ENCODE data around the gene MAD1L1.
"Not testable (repeated sequence)": the region's sequence is repeated elsewhere in the genome, so short reads cannot be mapped to it uniquely, and the experiment has no call there.

The MAD1L1 gene

GRCh38 chr7:1827521-1827981 is 405.2 kb downstream of the MAD1L1 start:
- DNase-seq, result not testable (repeated sequence)

- DNase-seq, result not testable (repeated sequence)
These were observed 405.8 kb downstream of the MAD1L1 start for GRCh38 chr7:1826931-1827330.

- peak in 19 of 58 donors; percentile 14 to 49 (median 29) for DNase-seq
These were observed 406.6 kb downstream of the MAD1L1 start for GRCh38 chr7:1825897-1826741.

DNA sequence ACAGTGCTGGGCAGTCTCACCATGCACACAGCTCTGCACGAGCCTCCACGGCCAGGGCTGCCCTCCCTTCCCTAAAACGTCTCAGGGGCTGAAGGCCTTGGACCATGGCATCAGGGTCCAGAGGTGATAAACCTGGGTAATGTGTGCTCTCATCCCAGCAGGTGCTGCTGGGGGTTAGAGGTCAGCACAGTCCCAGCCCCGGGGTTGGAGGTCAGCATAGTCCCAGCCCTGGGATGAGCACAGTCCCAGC is 407.2 kb downstream of the MAD1L1 start:
- DNase-seq, result not testable (repeated sequence)

DNA sequence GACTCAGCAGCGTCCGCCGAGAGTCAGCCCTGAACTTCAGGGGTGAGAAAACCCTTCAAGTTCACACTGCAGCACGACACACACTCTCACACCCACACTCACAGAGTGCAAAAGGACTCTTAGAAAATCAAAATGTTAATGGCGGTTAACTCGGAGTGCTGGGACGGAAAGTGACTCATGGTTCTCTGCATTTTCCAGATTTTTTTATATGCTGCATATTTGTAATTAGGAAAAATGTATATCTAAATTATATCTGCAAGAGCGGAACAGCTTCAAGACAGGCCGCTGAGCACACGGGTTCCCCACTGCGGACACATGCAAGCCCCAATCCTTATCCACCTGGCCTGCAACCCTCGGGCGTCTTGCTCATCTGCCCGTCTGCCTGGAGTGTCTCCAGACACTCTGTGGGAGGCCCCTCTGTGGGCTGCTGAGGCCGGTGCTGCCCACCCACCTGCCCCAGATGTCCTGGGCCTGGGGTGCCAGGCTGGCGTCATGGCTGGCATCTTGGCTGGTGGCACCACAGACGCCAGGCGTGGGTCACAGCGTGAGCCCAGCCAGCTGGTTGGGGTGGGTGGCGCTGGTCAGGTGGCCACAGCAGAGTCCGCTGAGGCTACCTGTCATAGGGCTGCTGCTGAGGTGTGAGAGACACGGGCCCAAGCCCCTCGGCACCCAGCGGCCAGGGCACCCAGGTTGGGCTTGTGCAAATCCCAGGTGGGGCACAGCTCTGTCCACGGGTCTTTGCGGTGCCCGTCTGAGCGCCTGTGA is 407.7 kb downstream of the MAD1L1 start:
- DNase-seq, result not testable (repeated sequence)

- not testable (repeated sequence) for DNase-seq
These were observed 408.4 kb downstream of the MAD1L1 start for GRCh38 chr7:1824151-1824881.

DNA sequence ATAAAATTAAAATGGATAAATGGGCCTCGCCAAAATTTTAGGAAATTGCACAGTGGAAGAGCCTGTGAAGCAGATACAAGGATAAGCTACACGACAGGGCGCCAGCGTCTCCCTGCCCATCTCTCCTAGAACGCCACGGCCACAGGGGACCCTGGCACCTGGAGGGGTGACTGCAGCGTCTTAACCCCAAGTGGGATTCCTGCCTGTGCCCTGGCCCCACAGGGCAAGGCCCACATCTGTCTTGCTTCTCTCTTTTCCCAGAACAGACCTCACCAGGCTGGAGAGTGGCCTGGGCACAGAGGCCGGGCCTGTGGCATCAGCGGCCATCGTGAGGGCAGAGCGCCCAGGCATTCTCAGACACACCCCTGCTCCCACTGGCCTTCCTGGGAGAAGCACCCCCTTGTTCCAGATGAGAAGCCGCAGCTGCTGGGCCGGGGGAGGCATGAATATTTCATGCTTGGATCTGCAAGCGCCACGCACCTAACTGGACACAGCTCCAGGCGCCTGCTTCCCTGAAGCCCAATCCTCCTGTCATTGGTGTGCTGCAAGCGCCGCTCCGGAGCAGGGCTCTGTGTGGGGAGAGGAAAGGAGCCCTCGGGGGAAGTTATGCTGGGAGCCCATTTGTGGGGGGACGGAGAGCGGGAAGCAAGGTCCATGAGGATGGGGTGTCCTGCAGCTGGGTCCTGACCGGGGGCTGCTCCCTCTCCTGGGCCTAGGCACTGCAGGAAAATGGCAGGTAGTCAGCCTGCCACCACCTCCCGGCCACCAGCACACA is 409.2 kb downstream of the MAD1L1 start:
- DNase-seq, result no peak

DNA sequence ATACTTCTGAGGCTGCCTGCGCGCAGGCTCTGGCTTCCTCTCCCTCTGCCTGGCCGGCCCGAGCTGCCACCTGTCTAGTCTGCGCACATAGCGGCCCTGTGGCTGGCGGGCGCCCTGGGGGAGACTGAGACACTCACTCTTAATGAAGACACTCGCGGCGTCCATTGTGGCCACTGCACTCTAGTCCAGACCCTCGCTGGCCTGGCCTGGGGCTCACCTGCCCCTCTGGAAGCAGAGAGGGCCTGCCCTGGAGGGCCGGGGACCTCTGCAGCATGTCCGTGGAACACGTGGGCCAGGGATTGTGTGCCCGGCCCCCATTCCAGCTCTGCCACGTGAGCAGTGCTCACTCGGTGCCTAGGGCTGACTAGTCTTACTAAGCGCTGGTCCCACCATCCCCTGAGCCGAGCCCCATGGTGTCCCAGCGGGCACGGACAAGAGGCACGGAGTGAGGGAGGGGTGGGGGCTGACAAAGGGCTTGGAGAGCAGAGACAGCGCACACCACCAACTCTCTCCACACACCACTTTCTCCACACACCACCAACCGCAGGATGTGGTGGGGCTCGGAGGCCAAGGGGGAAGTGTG is 413.4 kb downstream of the MAD1L1 start:
- no peak for DNase-seq

GRCh38 chr7:1818575-1819258 is 414.0 kb downstream of the MAD1L1 start:
- no peak for DNase-seq

DNA sequence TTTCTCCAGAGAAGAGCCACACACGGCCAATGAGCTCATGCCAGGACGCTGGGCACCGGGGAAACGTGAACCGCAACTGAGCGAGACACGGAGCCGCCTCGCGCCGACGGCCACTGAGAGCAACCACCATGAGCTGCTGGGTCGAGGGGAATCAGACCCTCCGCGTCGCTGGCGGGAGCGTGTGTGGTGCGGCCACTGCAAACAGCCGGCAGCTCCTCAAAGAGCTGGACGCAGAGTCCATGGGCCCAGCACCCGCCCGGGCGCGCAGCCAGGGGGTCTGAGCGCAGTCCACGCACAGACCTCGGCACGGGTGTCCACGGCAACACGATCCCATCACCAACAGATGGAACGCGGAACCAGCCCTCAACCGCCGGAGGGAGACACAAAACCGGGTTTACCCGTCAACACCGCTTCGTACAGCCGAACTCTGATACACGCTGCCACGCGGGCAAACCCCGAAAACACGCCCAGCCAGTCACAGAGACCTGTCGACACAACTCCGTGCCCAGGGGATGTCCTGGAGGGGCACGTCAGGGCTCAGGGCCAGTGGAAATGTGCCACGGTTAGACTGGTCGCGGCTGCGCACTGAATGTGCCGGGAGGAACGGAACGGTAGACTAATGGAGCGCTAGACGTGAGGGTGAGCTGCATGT is 415.6 kb downstream of the MAD1L1 start:
- no peak for DNase-seq

DNA sequence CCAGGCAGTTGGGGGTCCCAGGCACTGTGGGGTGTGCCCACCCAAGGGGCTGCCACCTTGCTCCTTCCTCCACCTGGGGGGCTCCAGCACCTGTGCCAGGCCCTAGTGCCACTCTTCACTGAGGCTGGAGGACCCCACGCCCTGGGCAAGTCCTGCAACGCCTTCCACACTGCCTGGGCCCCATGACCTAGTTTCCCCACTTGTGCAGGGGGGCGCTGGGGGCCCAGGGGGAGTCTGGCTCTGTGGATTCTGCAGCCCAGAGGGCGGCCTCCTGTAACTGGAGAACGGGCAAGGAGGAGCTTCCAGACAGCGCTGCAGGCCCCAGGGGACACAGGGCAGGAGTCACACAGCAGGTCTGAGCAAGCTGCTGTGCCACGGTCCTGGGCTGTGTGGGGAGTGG is 416.3 kb downstream of the MAD1L1 start:
- not testable (repeated sequence) for DNase-seq

DNA sequence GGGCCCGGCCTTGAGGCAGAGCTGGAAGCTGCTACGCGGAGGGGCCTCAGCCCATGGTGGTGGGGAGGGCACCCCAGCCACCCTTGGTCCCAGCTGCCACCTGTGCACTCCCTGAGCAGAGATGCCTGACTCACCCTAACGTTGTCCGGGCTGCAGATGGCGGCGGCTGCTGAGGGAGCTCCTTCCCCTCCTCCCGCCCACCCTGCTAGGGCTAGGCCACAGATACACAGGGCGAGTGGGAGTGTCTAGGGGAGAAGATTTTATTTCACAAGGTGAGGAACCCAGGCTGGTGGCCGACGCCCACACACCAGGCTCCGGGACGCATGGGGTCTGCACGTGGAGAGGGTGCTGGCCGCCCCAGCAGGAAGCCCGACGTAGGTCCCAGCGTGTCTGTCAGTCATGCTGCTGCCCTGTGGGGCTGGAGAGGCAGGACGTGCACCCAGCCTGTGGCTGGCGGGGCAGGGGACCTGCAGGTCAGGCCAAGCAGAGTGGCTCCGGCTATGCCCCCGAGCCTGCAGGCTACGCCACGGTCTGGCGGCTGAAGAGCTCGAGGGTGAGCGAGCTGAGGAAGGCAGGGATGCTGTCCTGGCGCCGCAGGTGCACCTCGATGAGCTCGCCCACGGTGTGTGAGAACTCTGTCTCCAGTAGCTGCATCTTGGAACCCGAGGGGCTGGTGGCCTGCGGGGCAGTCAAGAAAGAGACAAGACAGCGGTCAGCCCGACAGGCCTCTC is 417.0 kb downstream of the MAD1L1 start:
- DNase-seq, result not testable (repeated sequence)

- DNase-seq, result no peak
These were observed 417.7 kb downstream of the MAD1L1 start for GRCh38 chr7:1815051-1815481.

- no peak for DNase-seq
These were observed 418.5 kb downstream of the MAD1L1 start for GRCh38 chr7:1814089-1814811.

DNA sequence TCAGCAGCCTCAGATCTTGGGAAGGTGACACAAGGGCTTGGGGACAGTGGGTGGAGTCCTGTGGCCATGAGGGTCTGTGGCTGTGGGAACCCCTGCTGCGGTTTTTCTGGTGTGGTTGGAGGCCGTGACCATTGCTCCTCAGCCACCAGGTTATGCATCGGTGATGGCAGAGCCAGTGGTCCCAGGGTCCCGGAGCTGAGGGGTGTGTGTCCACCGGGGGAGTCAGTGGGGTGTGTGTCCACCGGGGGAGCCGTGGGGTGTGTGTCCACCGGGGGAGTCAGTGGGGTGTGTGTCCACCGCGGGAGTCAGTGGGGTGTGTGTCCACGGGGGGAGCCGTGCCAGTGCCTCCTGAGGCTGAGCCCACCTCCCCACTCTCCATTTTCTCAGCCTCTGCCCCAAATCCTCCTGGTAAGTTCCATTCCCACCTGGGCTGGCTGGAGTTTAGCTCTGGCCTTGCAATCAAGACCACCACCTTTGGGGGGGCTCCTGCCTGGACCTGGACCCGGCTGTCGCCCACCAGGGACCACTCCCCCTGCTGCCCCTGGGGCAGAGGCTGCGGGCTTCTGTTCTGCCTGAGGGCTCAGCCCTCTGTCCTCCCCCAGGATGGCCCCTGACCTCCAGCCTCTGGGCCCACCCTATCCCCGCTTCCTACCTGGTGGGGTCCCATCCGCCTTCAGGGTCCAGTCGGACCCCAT is 419.2 kb downstream of the MAD1L1 start:
- no peak for DNase-seq

- DNase-seq, result no peak
These were observed 420.0 kb downstream of the MAD1L1 start for GRCh38 chr7:1812509-1813393.

Data from anterior cingulate cortex (tissue), 58 donors.